HuH-7 (cell line): ENCODE data around the gene NIF3L1.
"Not testable (repeated sequence)": the region's sequence is repeated elsewhere in the genome, so short reads cannot be mapped to it uniquely, and the experiment has no call there.

Experiments used
- DNase-seq: peaks from one replicate; pipeline ENCODE4 v3.0.0; 2011; ENCODE audit warnings: low spot score

NIF3L1 gene

DNA sequence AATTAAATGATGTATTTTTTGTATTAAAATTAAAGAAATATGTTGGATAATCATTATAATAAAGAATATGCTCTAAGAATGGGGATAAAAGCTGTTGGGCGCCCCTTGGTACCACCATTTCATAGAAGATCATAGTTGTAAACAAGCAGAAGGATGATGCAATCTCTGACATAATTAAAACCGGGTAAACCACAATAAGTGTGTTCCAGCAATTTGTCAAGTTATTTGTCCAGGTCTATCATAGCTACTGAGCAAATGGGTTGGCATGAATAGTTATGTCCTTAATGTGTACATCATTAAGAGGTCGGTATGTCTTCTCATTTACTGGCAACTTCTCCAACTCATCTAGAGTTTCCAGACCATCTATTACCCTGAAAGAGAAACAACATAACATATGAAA lies 18.0 kb upstream of the NIF3L1 start:
- no peak for DNase-seq

DNA sequence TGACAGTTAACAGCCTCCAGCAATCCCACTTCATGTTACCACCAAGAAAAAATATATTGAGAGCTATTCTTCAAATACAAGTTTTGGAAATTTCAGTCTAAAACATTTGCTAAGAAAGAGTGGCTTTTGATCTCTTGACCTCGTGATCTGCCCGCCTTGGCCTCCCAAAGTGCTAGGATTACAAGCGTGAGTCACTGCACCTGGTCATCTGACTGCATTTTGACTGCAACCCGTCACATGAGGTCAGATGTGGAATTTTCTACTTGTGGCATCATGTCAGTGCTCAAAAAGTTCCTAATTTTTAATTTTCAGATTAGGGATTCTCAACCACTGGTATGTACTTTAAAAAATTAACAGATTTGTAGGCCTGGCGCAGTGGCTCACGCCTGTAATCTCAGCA lies 15.6 kb upstream of the NIF3L1 start:
- no peak for DNase-seq

DNA sequence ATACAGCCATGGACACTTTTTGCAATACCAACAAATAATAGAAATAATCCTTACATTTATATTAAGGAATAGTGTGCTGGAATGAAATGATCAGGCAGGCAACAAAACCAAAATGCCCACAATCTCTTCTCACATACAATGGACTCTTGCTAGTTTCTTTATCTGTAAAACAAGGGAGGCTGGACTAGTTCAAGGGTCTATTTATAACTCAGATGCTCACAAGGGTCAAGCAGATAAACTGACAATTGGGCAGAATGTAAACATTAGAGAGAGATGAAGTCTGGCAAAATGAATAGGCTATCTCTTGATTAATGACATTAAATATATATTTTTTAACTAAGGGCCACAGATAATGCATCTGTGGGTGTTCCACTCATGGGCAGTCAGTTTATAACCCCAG lies 11.7 kb upstream of the NIF3L1 start:
- DNase-seq, result no peak

DNA sequence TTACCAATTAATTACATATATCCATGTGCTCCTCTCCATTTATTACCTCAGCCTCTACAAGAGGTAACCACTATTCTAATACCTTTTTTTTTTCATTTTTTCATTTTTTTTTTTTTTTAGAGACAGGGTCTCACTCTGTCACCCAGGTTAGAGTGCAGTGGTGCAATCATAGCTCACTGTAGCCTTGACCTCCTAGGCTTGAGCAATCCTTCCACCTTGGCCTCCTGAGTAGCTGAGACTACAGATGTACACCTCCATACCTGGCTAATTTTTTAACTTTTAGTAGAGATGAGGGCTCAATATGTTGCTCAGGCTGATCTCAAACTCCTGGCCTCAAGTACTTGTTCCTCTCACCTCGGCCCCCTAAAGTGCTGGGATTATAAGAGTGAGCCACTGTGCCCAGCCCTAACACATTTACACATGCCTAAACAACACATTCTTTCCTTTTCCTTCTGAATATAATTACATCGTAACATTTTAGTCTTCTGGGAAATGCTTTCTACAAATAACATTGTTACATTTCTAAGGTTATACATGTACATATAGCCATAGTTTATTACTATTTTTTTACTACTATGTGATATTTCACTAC lies 10.8 kb upstream of the NIF3L1 start:
- DNase-seq, result no peak

DNA sequence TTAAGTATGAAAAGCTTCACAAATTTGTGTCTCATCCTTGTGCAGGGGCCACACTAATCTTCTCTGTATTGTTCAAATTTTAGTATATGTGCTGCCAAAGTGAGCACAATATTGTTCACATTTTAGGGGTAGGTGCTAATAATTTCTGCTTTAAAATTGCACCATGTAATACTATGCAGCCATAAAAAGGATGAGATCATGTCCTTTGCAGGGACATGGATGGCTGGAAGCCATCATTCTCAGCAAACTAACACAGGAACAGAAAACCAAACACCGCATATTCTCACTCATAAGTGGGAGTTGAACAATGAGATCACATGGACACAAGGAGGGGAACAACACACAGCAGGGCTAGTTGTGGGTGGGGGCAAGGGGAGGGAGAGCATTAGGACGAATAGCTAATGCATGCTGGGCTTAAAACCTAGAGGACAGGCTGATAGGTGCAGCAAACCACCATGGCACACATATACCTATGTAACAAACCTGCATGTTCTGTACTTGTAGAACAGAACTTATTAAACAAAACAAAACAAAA lies 7.4 kb upstream of the NIF3L1 start:
- not testable (repeated sequence) for DNase-seq

DNA sequence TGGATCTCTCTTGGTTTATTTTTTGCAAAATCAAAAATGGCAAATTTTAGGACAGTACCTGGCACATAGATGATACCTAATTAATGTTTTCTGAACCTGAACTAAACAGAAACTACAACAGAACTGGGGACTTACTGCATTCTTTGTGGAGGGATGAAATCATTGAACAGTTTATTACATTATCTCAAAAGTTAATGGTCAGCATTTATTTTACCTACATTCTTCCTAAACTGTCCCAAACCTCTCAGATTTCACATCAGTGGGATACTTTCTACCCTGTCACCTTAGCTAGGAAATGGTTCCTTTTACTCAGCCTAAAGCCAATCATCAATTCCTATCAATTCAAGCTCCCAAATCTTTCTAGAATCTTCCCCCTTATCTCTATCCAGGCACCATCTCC lies 10.3 kb downstream of the NIF3L1 start:
- DNase-seq, result no peak

DNA sequence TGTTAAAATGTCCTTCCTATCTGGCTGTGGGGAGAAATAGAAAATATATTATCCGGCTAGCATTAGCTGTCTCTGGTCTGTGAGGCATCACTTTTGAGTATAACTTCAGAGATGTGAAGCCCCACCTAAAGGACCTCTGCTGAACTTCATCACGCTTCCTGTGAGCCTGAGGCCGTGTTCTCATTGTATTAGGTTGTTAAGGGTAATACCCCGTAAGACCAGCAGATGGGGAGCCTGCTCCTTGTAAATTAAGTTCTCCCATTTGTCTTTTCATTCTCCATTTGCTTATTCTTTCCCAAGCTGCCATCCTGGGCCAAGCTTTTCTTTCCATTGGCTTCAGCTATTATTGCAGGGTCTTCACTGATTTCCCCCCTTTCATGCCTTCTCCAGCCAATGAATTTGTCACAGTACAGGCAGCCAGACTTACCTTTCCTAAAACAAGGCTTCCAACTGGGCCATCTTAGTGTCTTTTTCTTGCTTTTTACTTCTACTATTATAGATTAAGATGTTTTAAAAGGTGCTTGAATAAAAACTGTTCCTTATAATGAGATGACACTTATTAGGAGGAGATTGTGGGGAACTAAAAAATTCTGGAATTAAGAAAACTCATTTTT lies 12.4 kb downstream of the NIF3L1 start:
- DNase-seq, result peak; percentile 70

DNA sequence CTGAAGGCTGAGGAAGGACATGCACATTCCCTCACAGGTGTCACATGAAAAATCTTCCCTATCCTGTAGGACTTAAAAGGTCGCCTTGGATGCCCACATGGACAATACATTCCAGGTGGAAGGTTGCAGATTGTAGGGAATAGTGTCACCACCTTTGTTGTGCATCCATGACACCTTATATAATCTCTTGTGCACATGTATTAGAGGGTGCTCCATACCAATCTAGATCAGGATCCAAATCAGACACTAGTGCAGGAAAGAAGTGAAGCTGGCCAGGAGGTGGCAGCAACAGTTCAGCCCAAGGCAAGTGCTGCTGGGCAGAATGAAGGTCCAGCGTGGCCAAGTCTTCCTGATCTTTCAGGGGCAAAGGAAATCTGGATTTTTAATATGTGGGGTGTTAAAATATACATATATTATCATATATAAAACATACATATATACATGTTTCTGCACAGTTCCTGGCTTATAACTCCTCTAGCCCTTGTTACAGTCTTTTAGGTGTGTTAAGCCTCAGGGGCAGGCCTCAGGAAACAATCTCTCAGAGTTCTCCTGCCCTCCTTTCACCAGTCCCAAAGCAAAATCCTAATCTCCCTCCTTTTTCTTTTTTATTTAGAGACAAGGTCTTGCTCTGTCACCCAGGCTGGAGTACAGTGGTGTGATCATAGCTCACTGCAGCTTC lies 16.6 kb downstream of the NIF3L1 start:
- DNase-seq, result peak; percentile 44

DNA sequence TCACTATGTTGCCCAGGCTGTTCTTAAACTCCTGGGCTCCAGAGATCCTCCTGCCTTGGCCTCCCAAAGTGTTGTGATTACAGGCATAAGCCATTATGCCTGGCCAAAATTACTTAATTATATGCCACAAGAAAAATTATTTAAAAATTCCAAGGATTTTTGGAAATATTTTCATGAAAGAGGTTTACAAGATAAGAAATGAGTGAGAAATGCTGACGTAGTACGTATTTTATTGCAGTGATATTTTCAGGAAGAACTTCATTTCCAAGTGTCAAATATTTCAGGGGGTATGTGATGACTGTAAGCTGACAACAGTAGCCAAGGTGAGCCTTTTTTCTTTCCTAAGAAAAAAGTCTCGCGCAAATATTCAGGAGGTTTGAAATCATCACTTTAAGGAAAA lies 20.8 kb downstream of the NIF3L1 start:
- no peak for DNase-seq

DNA sequence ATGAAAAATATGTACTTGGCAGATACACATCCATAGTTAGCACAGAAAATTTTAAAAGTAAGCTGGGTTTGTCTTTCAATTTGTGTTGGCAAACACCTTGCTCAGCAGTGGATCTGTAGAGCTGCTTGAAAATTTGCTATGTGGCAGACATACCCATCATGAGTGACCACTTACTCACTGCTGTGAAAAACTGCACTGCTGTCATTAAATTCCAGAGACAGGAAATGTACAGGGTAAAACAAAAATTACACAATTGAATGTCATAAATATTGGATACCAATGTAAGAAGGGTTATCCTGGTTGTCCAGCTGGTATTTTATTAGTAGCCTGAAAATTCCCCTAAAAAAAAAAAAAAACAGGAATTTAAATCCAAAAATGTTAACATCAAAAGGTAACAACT lies 24.5 kb downstream of the NIF3L1 start:
- DNase-seq, result no peak

DNA sequence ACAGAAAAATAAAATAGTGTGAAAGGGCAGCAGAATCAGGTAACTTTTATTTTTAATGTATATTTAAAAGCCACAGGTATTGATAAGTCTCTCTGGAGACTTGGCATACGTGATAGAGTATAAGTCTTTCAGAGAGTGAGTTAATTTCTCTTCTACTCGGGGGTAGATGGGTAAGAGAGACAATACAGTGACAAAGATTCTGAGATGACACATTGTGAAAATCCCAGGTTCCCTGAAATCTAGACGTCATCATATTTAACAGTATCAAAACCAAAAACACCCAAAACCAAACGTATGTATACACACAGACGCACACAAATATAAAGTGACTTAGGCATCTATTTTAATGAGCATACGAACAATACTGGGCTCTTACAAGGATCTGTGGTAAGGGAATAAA lies 33.3 kb downstream of the NIF3L1 start:
- no peak for DNase-seq

DNA sequence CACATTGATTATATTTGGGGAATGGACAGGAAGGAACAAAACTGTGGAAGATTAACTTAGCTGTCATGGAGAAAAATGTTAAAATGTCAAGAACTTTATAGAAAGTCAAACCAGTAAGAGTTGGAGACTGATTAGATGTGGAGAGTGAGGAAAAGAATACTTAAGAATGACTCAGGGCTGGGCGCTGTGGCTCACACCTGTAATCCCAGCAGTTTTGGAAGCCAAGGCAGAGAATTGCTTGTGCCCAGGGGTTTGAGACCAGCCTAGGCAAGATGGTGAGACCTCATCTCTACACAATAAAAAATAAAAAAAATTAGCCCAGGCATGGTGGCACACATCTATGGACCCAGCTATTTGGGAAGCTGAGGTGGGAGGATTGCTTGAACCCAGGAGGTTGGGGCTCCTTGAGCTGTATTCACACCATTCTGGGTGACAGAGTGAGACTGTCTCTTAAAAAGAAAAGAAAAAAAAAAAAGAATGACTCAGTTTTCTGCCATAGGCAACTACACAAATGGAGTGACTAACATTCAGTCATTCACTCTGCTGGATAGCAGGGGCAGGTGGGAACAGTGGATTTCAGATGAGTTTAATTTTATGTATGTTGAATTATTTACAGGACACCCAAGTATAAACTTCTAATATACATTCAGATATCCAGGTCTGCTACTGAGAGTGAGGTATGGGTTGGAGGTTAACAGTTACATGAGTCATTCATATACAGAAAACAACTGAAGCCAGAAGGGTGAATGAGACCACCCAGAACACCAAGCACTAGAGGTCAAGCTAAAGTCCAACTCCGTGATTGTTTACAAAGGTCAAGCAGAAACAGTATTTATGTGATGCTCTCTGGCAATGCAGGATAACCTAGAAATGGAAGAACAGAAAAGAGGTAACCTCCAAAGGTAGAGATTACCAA lies 40.4 kb downstream of the NIF3L1 start:
- DNase-seq, result no peak

DNA sequence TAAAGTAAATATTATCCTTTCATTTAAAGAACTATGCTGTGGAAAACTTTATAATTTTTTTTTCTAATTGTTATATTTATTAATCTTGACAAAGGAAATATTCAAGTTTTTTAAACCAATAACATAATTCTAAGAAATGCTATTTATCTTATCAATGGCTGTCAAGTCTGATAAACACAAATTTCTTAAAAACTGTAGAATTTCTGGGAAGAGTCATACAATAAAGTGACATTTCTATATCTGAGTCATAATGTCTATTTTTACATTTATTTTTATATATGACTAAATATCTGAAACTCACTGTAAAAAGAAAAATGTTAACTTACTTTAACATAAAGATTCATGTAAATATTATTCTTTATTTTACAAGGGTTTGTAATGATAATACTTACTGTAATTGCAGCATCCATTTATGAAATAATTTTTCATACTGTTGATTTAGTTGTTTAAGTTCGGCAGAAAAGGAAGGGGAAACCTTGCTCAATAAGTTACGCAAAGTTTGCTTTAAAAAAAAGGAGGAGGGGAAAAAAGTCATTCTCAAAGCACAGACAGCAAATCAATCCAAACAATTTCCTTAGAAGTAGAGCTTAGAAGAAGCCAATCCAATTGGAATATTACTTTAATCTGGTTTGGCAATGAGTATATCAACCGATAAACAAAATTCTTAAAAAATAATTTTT lies 41.9 kb downstream of the NIF3L1 start:
- peak; percentile 3 for DNase-seq

DNA sequence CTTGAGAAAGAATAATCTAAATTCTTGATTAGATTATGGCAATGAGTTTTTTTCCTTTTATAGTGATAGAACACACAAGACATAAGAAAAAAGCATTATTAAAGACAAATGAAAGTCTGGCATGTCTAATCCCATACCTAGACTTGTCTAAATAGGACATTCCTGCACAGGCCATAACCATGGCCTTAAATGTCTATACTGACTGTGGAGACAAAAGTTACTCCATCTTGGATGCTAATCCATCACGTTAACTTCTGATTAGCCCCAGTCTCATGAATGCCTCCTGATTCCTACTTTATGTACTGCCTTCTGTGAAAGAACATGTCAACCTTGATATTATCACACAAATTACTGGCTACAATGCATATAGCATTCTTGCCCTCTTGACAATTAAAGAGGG lies 50.7 kb downstream of the NIF3L1 start:
- DNase-seq, result no peak

DNA sequence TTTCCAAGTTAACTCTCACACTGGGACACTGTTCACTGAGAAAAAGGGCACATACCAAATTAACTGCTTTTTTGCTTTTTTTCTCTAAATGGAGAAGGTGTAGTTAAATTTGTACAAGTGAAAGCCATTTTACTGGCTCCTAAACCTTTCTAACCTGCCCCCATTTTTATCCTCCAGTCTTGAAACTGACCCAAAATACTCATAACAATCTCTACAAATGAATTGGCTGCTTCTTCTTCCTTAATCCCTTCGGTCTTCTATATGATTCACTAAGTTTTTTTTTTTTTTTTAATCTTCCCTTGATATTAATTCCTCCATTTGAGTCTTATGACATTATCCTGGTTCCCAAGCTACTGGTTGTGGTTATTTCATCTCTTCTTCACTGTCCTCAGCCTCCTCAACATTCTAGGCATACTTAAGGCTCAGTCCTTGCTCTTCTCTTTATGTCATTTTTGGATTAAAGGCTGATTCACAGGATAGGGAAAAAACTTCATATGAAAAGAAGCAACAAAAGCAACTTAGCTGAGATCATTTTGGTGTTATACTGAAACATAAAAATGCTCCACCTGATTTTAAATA lies 54.4 kb downstream of the NIF3L1 start:
- no peak for DNase-seq

DNA sequence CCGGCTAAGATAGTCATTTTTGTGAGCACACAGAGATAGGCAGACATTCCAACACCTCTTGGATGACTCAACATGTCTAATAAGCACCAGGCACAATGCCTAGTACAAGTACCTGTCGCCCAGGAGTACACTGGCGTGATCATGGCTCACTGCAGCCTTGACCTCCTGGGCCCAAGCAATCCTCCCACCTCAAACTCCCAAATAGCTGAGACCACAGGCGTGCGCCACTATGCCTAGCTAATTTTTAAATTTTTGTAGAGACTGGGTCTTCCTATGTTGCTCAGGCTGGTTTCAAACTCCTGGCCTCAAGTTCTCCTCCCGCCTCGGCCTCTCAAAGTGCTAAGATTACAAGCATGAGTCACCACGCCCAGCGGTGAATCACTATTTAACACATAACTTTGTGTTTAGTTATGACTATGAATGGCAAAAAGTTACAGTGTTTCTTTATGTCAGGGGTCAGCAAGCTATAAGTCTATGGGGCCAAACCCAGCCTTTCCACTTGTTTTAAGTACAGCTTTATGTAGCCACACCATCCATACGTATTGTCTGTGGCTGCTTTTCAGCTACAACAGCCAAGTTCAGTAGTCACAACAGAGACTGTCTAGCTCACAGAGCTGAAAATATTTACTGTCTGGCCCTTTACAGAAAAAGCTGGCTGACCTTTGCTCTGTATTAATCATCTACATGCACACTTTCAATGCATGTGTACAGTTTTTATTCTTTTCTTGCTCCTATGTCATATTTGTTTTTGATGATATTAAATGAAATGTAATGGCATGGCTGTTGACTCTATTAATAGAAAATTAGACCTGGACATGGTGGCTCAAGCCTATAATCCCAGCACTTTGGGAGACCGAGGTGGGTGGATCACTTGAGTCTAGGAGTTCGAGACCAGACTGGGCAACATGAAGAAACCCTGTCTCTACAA lies 55.6 kb downstream of the NIF3L1 start:
- no peak for DNase-seq

DNA sequence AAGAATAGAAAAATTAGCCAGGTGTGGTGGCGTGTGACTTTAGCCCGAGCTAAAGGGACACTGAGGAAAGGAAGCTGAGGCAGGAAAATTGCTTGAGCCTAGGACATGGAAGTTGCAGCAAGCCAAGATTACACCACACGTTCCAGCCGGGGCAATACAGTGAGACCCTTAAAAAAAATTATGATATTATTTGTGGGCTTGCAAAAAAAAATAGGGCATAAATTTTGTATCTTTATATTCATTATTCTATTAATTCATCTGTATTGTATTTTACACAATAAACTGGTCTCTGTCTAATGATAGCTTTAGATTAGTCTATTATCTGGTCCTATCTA lies 56.2 kb downstream of the NIF3L1 start:
- DNase-seq, result no peak

DNA sequence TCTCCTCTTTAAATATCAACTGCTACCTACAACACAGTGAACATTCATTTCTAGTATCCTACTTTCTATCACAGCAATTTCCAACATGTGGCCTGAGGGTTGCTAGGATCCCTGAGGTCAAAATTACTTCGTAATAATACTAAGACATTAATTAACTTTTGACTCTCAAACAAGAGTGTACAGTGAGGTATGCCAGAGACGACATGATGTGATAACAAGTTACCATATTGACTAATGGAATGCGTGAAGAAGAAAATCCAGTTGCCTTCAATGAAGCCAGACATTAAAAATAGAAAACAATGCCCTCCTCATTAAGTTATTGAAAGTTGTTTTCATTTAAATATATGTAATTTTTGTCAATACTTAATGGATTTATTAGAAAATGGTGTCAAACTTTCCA lies 61.2 kb downstream of the NIF3L1 start:
- no peak for DNase-seq
